Measurements from ENCODE around the gene TMEM106C. TPM values are rescaled to one million over a fixed set of nuclear protein-coding genes. Genes with fewer than 3 reads are reported as not detected.

TMEM106C gene
- total RNA-seq, 1 donor from 2014 or later, result 76.1 TPM

GRCh38 chr12:47964106-47964728 is 821 bp downstream of the TMEM106C start:
- DNase-seq (ENCODE audit: low spot score, unreplicated experiment), result no peak
- TF ChIP-seq CTCF (IDR thresholded peaks at IDR 0.05; ENCODE audit: unreplicated experiment), result no peak
- Mint-ChIP-seq H3K4me1 (ENCODE audit: low read depth) (peaks cover 5% of the 10 kb centered on the region), H3K9me3 (ENCODE audit: low read depth) (no peaks in the 10 kb centered on the region), H3K27ac (no peak overlapping the region), H3K4me3 (ENCODE audit: low read depth) (peak overlapping the region; percentile 98), H3K36me3 (ENCODE audit: insufficient read depth) (peaks cover 8% of the 10 kb centered on the region), H3K27me3 (peaks cover 38% of the 10 kb centered on the region)

GRCh38 chr12:47965581-47965980 is 2.2 kb downstream of the TMEM106C start:
- no peak for DNase-seq (ENCODE audit: low spot score, unreplicated experiment)
- H3K27me3 Mint-ChIP-seq, result peaks cover 32% of the 10 kb centered on the region
- H3K9me3 Mint-ChIP-seq (ENCODE audit: low read depth), result no peaks in the 10 kb centered on the region
- H3K4me1 Mint-ChIP-seq (ENCODE audit: low read depth), result peaks cover 5% of the 10 kb centered on the region
- no peak overlapping the region for H3K27ac Mint-ChIP-seq
- TF ChIP-seq CTCF (IDR thresholded peaks at IDR 0.05; ENCODE audit: unreplicated experiment), result no peak
- no peak overlapping the region for H3K4me3 Mint-ChIP-seq (ENCODE audit: low read depth)
- H3K36me3 Mint-ChIP-seq (ENCODE audit: insufficient read depth), result peaks cover 8% of the 10 kb centered on the region

GRCh38 chr12:47967461-47968321 is 4.3 kb downstream of the TMEM106C start:
- Mint-ChIP-seq H3K9me3 (ENCODE audit: low read depth) (no peaks in the 10 kb centered on the region), H3K4me3 (ENCODE audit: low read depth) (no peak overlapping the region), H3K27me3 (peaks cover 13% of the 10 kb centered on the region), H3K36me3 (ENCODE audit: insufficient read depth) (peaks cover 12% of the 10 kb centered on the region), H3K27ac (no peak overlapping the region), H3K4me1 (ENCODE audit: low read depth) (peaks cover 10% of the 10 kb centered on the region)
- no peak for DNase-seq (ENCODE audit: low spot score, unreplicated experiment)
- TF ChIP-seq CTCF (IDR thresholded peaks at IDR 0.05; ENCODE audit: unreplicated experiment), result no peak

- Mint-ChIP-seq H3K4me1 (ENCODE audit: low read depth) (peaks cover 6% of the 10 kb centered on the region), H3K36me3 (ENCODE audit: insufficient read depth) (peaks cover 23% of the 10 kb centered on the region)
Observed at GRCh38 chr12:47969845-47970244, 6.4 kb downstream of the TMEM106C start.

More at GRCh38 chr12:47969845-47970244, 6.4 kb downstream of the TMEM106C start:
- Mint-ChIP-seq H3K27ac (no peak overlapping the region), H3K9me3 (ENCODE audit: low read depth) (no peaks in the 10 kb centered on the region), H3K27me3 (no peaks in the 10 kb centered on the region), H3K4me3 (ENCODE audit: low read depth) (no peak overlapping the region)
- no peak for DNase-seq (ENCODE audit: low spot score, unreplicated experiment)
- TF ChIP-seq CTCF (IDR thresholded peaks at IDR 0.05; ENCODE audit: unreplicated experiment), result no peak
